Activated naive CD4-positive, alpha-beta T cell treated with anti-CD3 and anti-CD28 coated beads, Interleukin-2, amount 50 U/mL, for 72 hours (primary cell): ENCODE data around the gene TACC2. TPM values are rescaled to one million over a fixed set of nuclear protein-coding genes. Genes with fewer than 3 reads are reported as not detected.
"Not testable (repeated sequence)": the region's sequence is repeated elsewhere in the genome, so short reads cannot be mapped to it uniquely, and the experiment has no call there.

ENCODE experiments used
- ATAC-seq, 2 donors: fragments of 150-1000 bp; cut with Tn5 transposase; 2 replicates each; pipeline ENCODE4 v1.10.0; 2021; ENCODE audit warnings: mild to moderate bottlenecking in 2 of 2, moderate library complexity in 2 of 2
- DNase-seq, 2 donors: peaks; one replicate each; pipeline ENCODE4 v3.0.0; 2021 to 2022; ENCODE audit warnings: low spot score in 2 of 2
- H3K27ac Mint-ChIP-seq, 2 donors: one replicate each; pipeline ENCODE4 v1.8.0; 2022; ENCODE audit warnings: mild to moderate bottlenecking in 2 of 2, mixed read lengths in 2 of 2
- H3K36me3 Mint-ChIP-seq, 2 donors: one replicate each; pipeline ENCODE4 v1.8.0; 2022; ENCODE audit warnings: mixed read lengths in 2 of 2
- H3K9me3 Mint-ChIP-seq, 2 donors: one replicate each; pipeline ENCODE4 v1.8.0; 2022; ENCODE audit warnings: mixed read lengths in 2 of 2
- total RNA-seq, 2 donors: library from RNA; stranded (reverse); gene quantifications; one replicate each; pipeline ENCODE4 v1.2.3, GENCODE V29; 2022

Gene TACC2
- not detected for total RNA-seq

GRCh38 chr10:121988361-121989324 lies at the start of gene TACC2:
Gene TACC2 (plus strand): TSS chr10:121989163. CDS start chr10:122021982, 32,819 bp downstream.
- no peak for DNase-seq
- Mint-ChIP-seq H3K9me3 (peaks cover 3 to 24% of the 10 kb centered on the region in 2 donors), H3K36me3 (peaks cover 16 to 17% of the 10 kb centered on the region in 2 donors), H3K27ac (no peak within 1 kb of the TSS)
- ATAC-seq = peak; percentile 52 to 66

GRCh38 chr10:121941532-121941931 lies 47.4 kb upstream of the TACC2 start:
- H3K9me3 Mint-ChIP-seq = no peaks in the 10 kb centered on the region
- DNase-seq = no peak
- no peaks in the 10 kb centered on the region for H3K36me3 Mint-ChIP-seq
- no peak overlapping the region for H3K27ac Mint-ChIP-seq
- ATAC-seq = no peak

- no peak overlapping the region for H3K27ac Mint-ChIP-seq
Observed at GRCh38 chr10:121942749-121943416, 46.1 kb upstream of the TACC2 start.

GRCh38 chr10:121947343-121948330 lies 41.3 kb upstream of the TACC2 start:
- no peaks in the 10 kb centered on the region for H3K9me3 Mint-ChIP-seq
- ATAC-seq (no peak), DNase-seq (no peak)
- no peaks in the 10 kb centered on the region for H3K36me3 Mint-ChIP-seq
- H3K27ac Mint-ChIP-seq = no peak overlapping the region

More at GRCh38 chr10:121942749-121943416, 46.1 kb upstream of the TACC2 start:
- DNase-seq (no peak), ATAC-seq (no peak)
- H3K36me3 Mint-ChIP-seq = no peaks in the 10 kb centered on the region
- H3K9me3 Mint-ChIP-seq = no peaks in the 10 kb centered on the region

- peak overlapping the region in 1 of 2 donors; percentile 8 for H3K27ac Mint-ChIP-seq
- no peak for ATAC-seq
Observed at GRCh38 chr10:121949049-121949448, 39.9 kb upstream of the TACC2 start.

GRCh38 chr10:121949451-121949850 lies 39.5 kb upstream of the TACC2 start:
- H3K27ac Mint-ChIP-seq = peak overlapping the region; percentile 8 to 73
- DNase-seq (no peak), ATAC-seq (no peak)
- peaks cover 0 to 5% of the 10 kb centered on the region in 2 donors for H3K9me3 Mint-ChIP-seq
- peaks cover 0 to 8% of the 10 kb centered on the region in 2 donors for H3K36me3 Mint-ChIP-seq

More at GRCh38 chr10:121949049-121949448, 39.9 kb upstream of the TACC2 start:
- Mint-ChIP-seq H3K9me3 (peaks cover 0 to 5% of the 10 kb centered on the region in 2 donors), H3K36me3 (peaks cover 0 to 8% of the 10 kb centered on the region in 2 donors)
- no peak for DNase-seq

- ATAC-seq (no peak), DNase-seq (no peak)
- Mint-ChIP-seq H3K27ac (no peak overlapping the region), H3K9me3 (peaks cover 0 to 5% of the 10 kb centered on the region in 2 donors), H3K36me3 (peaks cover 0 to 20% of the 10 kb centered on the region in 2 donors)
Observed at GRCh38 chr10:121952226-121952625, 36.7 kb upstream of the TACC2 start.

GRCh38 chr10:121956111-121957061 lies 32.6 kb upstream of the TACC2 start:
- Mint-ChIP-seq H3K36me3 (peaks cover 0 to 26% of the 10 kb centered on the region in 2 donors), H3K27ac (peak overlapping the region; percentile 34 to 58), H3K9me3 (peaks cover 0 to 5% of the 10 kb centered on the region in 2 donors)
- ATAC-seq = no peak
- DNase-seq = no peak

GRCh38 chr10:121959671-121960070 lies 29.3 kb upstream of the TACC2 start:
- H3K9me3 Mint-ChIP-seq = no peaks in the 10 kb centered on the region
- H3K27ac Mint-ChIP-seq = peak overlapping the region; percentile 62 to 69
- peak; percentile 96 to 97 for ATAC-seq
- DNase-seq = no peak
- peaks cover 0 to 19% of the 10 kb centered on the region in 2 donors for H3K36me3 Mint-ChIP-seq

- no peak overlapping the region for H3K27ac Mint-ChIP-seq
- DNase-seq = no peak
- peaks cover 4 to 19% of the 10 kb centered on the region in 2 donors for H3K36me3 Mint-ChIP-seq
- H3K9me3 Mint-ChIP-seq = no peaks in the 10 kb centered on the region
- ATAC-seq = no peak
Observed at GRCh38 chr10:121961456-121961855, 27.5 kb upstream of the TACC2 start.

GRCh38 chr10:121965996-121966395 lies 23.0 kb upstream of the TACC2 start:
- no peaks in the 10 kb centered on the region for H3K9me3 Mint-ChIP-seq
- DNase-seq (no peak), ATAC-seq (no peak)
- H3K36me3 Mint-ChIP-seq = peaks cover 4 to 6% of the 10 kb centered on the region in 2 donors
- H3K27ac Mint-ChIP-seq = no peak overlapping the region

- not testable (repeated sequence) for ATAC-seq, DNase-seq, H3K27ac Mint-ChIP-seq, H3K36me3 Mint-ChIP-seq, H3K9me3 Mint-ChIP-seq
Observed at GRCh38 chr10:121969086-121969485, 19.9 kb upstream of the TACC2 start.

- ATAC-seq = peak in 1 of 2 donors; percentile 19
- Mint-ChIP-seq H3K27ac (peak overlapping the region; percentile 55 to 70), H3K9me3 (peaks cover 0 to 5% of the 10 kb centered on the region in 2 donors), H3K36me3 (peaks cover 5 to 11% of the 10 kb centered on the region in 2 donors)
- DNase-seq = no peak
Observed at GRCh38 chr10:121974019-121974534, 14.9 kb upstream of the TACC2 start.

GRCh38 chr10:121974535-121975294 lies 14.2 kb upstream of the TACC2 start, which contains the start of gene NSMCE4A:
Gene NSMCE4A (minus strand): TSS chr10:121975217. CDS start chr10:121975165, 52 bp downstream.
- H3K27ac Mint-ChIP-seq = peak within 1 kb of the TSS; percentile 70 to 93
- H3K9me3 Mint-ChIP-seq = peaks cover 0 to 5% of the 10 kb centered on the region in 2 donors
- ATAC-seq (peak; percentile 85 to 87), DNase-seq (peak; percentile 77 to 82)
- H3K36me3 Mint-ChIP-seq = peaks cover 5 to 11% of the 10 kb centered on the region in 2 donors
